Stimulated activated CD8-positive, alpha-beta memory T cell treated with anti-CD3 and anti-CD28 coated beads, Interleukin-4, amount 100 ng/mL, for 4 hours (primary cell): ENCODE measurements around the gene RTN4RL1.

Experiments
- DNase-seq, 2 donors: peaks; one replicate each; pipeline ENCODE4 v3.0.0-alpha.2; 2020; ENCODE audit warnings: low read depth in 2 of 2, low spot score in 1 of 2

The RTN4RL1 gene

GRCh38 chr17:1978396-1978949 lies 46.7 kb downstream of the RTN4RL1 start:
- no peak for DNase-seq

- DNase-seq = no peak
Observed at GRCh38 chr17:1977583-1978395, 47.3 kb downstream of the RTN4RL1 start.

GRCh38 chr17:1976683-1977064 lies 48.5 kb downstream of the RTN4RL1 start:
- no peak for DNase-seq

GRCh38 chr17:1976000-1976682 lies 49.0 kb downstream of the RTN4RL1 start:
- no peak for DNase-seq

GRCh38 chr17:1975573-1975972 lies 49.6 kb downstream of the RTN4RL1 start:
- DNase-seq = no peak

GRCh38 chr17:1972487-1973160 lies 52.5 kb downstream of the RTN4RL1 start:
- no peak for DNase-seq

- no peak for DNase-seq
Observed at GRCh38 chr17:1970843-1971384, 54.2 kb downstream of the RTN4RL1 start.

GRCh38 chr17:1969712-1970111 lies 55.4 kb downstream of the RTN4RL1 start:
- DNase-seq = no peak

- DNase-seq = no peak
Observed at GRCh38 chr17:1967213-1967612, 57.9 kb downstream of the RTN4RL1 start.

GRCh38 chr17:1966274-1967086 lies 58.7 kb downstream of the RTN4RL1 start:
- no peak for DNase-seq

GRCh38 chr17:1965556-1966273 lies 59.4 kb downstream of the RTN4RL1 start:
- DNase-seq = no peak

GRCh38 chr17:1963250-1963649 lies 61.9 kb downstream of the RTN4RL1 start:
- no peak for DNase-seq

GRCh38 chr17:1961189-1961588 lies 63.9 kb downstream of the RTN4RL1 start:
- DNase-seq = no peak

- no peak for DNase-seq
Observed at GRCh38 chr17:1960545-1960912, 64.6 kb downstream of the RTN4RL1 start.

GRCh38 chr17:1959871-1960544 lies 65.1 kb downstream of the RTN4RL1 start:
- DNase-seq = no peak

GRCh38 chr17:1958134-1958881 lies 66.8 kb downstream of the RTN4RL1 start:
- DNase-seq = no peak

- no peak for DNase-seq
Observed at GRCh38 chr17:1957037-1957436, 68.1 kb downstream of the RTN4RL1 start.

- DNase-seq = no peak
Observed at GRCh38 chr17:1956134-1956533, 69.0 kb downstream of the RTN4RL1 start.

- no peak for DNase-seq
Observed at GRCh38 chr17:1953831-1954230, 71.3 kb downstream of the RTN4RL1 start.
